Heart left ventricle (tissue), 16 donors: ENCODE measurements around the gene COL23A1. TPM values are rescaled to one million over a fixed set of nuclear protein-coding genes. Genes with fewer than 3 reads are reported as not detected.

Experiments used
- ATAC-seq, 4 donors: fragments of 200-7000 bp; cut with Tn5 transposase; one replicate each; pipeline ENCODE4 v1.9.1; 2020 to 2022; ENCODE audit warnings: moderate library complexity in 4 of 4, mild to moderate bottlenecking in 3 of 4, moderate number of reproducible peaks in 1 of 4
- DNase-seq, 5 donors: peaks; one replicate each; pipeline ENCODE4 v3.0.0-alpha.2; 2020
- H3K27ac ChIP-seq, 12 donors: fragments of 200-600 bp; sonication (generic) in 4 of 12; one replicate each; pipeline versions ENCODE4 v1.5.0 to v1.8.0; 2016 to 2022; ENCODE audit warnings: mild to moderate bottlenecking in 2 of 12
- H3K27me3 ChIP-seq, 9 donors: fragments of 200-600 bp; sonication (generic) in 2 of 9; one replicate each; pipeline versions ENCODE4 v1.5.1 to v1.8.0; 2016 to 2022; ENCODE audit warnings: mild to moderate bottlenecking in 3 of 9
- H3K36me3 ChIP-seq, 9 donors: fragments of 200-600 bp; sonication (generic) in 2 of 9; one replicate each; pipeline versions ENCODE4 v1.5.0 to v1.8.0; 2018 to 2022; ENCODE audit warnings: mild to moderate bottlenecking in 2 of 9
- H3K4me1 ChIP-seq, 12 donors: fragments of 200-600 bp; sonication (generic) in 4 of 12; one replicate each; pipeline versions ENCODE4 v1.5.0 to v1.8.0; 2016 to 2022; ENCODE audit warnings: mild to moderate bottlenecking in 3 of 12
- H3K4me3 ChIP-seq, 12 donors: fragments of 200-600 bp; sonication (generic) in 4 of 12; one replicate each; pipeline versions ENCODE4 v1.5.0 to v1.8.0; 2017 to 2022; ENCODE audit warnings: mild to moderate bottlenecking in 9 of 12, moderate library complexity in 4 of 12
- H3K9me3 ChIP-seq, 12 donors: fragments of 200-600 bp; sonication (generic) in 4 of 12; one replicate each; pipeline versions ENCODE4 v1.5.0 to v1.8.0; 2016 to 2022; ENCODE audit warnings: mild to moderate bottlenecking in 1 of 12
- POLR2A ChIP-seq, 2 donors: fragments of 450-650 bp; IDR thresholded peaks; one replicate each; pipeline ENCODE4 v1.6.1; 2017; ENCODE audit warnings: antibody characterized with exemption in 2 of 2, mild to moderate bottlenecking in 2 of 2, moderate library complexity in 2 of 2
- WGBS, 4 donors: extraction: QIAGEN DNeasy Blood & Tissue Kit in 2 of 4; methylation state at CpG; one replicate each; pipeline versions ENCODE4 v1.1.5 to v1.1.7; 2013 to 2018; 5-methylcytosine and 5-hydroxymethylcytosine counted together
- intact Hi-C, 10 donors: fragments of 100-400 bp; cut with DNase I; formaldehyde crosslinking; loops; one replicate each; pipeline versions ENCODE4 v1.11.1 to v1.14.2; 2022
- polyA plus RNA-seq, 2 donors: library from polyadenylated mRNA; stranded (reverse); fragments of 200-250 nt; gene quantifications; one replicate each; pipeline ENCODE4 v1.2.3, GENCODE V29; 2013
- total RNA-seq, 9 donors: library from RNA; depleted of rRNA in 2 of 9; stranded (reverse); fragments of >200 nt in 2 of 9; fragmentation: NEBNext Ultra II Directional in 3 of 9; extraction: Animal tissue kit (Norgen Biotek cat#: 25700) in 3 of 9; gene quantifications; one replicate each; pipeline versions ENCODE4 v1.1.0 to v1.2.4, GENCODE V29; 2016 to 2023
- TF ChIP-seq, protein P1 (sequence below), 12 donors: fragments of 200-600 bp; sonication (generic) in 4 of 12; IDR thresholded peaks; one replicate each; pipeline versions ENCODE4 v1.5.0 to v1.8.0; 2018 to 2022; ENCODE audit warnings: antibody characterized with exemption in 12 of 12, mild to moderate bottlenecking in 5 of 12
- donor health status: ischemic (EF 13 %, LVEDD 7.1; RV severe dilation, severe dysfunction).
- donor health status: healthy with polysubstance abuse.
- donor health status: DM: no; HTN: yes; CAD: no.
- donor health status: DM: no; HTN: no; CAD: no.
- donor health status: ischemic (EF 25% LVEDD 6.9; RV normal size, moderate dysfunction).
- donor health status: ischemic (EF 25% LVEDD 5.7; RV mildly dilated, moderate dysfunction).
- donor health status: healthy.
- donor health status: DM: yes; HTN: yes; CAD: no.
- donor health status: ischemic (EF 35%, LVEDD 5.7; RV mildly dilated, moderate dysfunction).
- donor health status: nonischemic (EF 11% LVEDD 7.7; RV severe dilation, severe dysfunction).
- donor health status: DM: yes; HTN: yes; CAD: no.
- donor health status: PGD.
- donor health status: ischemic (EF 29% LVEDD 5.4; RV normal size, mild dysfunction).
- donor health status: nonischemic (EF 23%, LVEDD 6.1; RV moderate dilation, normal function).

The COL23A1 gene
- total and polyA plus RNA-seq, 11 donors = 6.0 to 33.0 (median 18.8) TPM

DNA sequence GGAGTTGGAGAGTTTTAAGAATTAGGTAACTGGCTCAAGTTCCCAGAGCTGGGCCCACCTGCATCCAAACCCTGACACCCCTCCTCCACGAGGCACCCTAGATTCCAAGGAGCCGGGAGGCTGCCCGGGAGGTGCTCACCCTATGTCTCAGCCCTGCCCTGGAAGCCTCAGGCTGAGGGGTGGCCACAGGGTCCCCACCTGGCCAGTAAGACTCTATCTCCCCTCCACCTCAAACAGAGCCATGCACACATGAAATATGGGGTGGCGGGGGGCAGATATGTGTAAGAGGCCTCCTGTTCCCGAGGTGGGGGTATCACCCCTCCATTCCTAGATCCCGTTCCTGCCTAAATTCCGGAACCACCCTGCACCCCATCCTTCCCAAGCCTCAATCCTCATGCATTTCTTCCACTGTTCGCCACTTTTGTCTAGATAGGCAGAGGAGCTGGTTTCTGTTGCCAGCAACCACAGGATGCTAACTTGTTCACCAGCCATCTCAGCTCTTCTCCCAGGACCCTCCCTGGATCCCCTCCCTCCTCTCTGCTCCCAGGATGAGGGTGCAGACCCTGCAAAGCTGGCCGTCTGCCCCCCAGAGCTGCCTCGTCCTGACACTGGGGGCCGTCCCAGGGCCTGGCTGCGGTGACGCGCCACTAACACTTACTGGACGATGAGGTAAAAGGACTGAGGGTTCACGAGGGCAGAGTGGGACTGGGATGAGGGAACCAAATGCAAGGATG, 44.1 kb downstream of the COL23A1 start:
- no peaks in the 10 kb centered on the region for H3K36me3 ChIP-seq
- ATAC-seq (no peak), DNase-seq (no peak)
- TF ChIP-seq, protein P1, sequence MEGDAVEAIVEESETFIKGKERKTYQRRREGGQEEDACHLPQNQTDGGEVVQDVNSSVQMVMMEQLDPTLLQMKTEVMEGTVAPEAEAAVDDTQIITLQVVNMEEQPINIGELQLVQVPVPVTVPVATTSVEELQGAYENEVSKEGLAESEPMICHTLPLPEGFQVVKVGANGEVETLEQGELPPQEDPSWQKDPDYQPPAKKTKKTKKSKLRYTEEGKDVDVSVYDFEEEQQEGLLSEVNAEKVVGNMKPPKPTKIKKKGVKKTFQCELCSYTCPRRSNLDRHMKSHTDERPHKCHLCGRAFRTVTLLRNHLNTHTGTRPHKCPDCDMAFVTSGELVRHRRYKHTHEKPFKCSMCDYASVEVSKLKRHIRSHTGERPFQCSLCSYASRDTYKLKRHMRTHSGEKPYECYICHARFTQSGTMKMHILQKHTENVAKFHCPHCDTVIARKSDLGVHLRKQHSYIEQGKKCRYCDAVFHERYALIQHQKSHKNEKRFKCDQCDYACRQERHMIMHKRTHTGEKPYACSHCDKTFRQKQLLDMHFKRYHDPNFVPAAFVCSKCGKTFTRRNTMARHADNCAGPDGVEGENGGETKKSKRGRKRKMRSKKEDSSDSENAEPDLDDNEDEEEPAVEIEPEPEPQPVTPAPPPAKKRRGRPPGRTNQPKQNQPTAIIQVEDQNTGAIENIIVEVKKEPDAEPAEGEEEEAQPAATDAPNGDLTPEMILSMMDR (IDR thresholded peaks at IDR 0.05) = no peak
- TF ChIP-seq POLR2A (IDR thresholded peaks at IDR 0.05) = no peak
- H3K4me3 ChIP-seq = no peak overlapping the region
- H3K27ac ChIP-seq = peak overlapping the region; percentile 70 to 97 (median 91)
- peaks cover 0 to 51% (median 26%) of the 10 kb centered on the region in 12 donors for H3K4me1 ChIP-seq
- no peaks in the 10 kb centered on the region for H3K27me3 ChIP-seq
- H3K9me3 ChIP-seq = no peaks in the 10 kb centered on the region
- intact Hi-C loops = loop anchor here in 6 of 10 donors (5.0 to 10.0 kb wide), 5 partner anchors 84 to 309 kb away; no protein-coding TSS in a partner anchor
- WGBS, 4 donors = 57 to 76% (median 70%) methylated on average over 13 to 16 of the region's 16 CpGs

DNA sequence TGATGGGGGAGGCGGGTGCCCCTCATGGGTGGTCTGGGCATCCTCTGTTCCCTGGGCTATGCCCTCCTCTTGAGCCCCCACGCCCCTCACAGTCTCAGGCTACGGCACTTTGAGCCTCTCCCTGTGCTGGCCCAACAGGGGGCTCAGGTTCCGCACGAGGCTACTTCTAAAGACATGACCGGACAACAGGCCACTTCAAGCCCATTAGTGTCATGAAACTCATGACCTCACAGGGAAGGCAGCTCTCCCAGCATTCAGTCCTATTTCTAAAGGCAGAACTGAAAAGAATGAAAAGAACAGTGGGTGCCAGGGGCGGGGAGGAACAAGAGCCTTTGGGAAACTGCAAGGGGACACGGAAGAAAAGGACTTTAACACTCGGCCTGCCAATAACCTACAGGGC, 45.0 kb downstream of the COL23A1 start:
- intact Hi-C loops = loop anchor here in 6 of 10 donors (5.0 to 10.0 kb wide), 5 partner anchors 83 to 308 kb away; no protein-coding TSS in a partner anchor

DNA sequence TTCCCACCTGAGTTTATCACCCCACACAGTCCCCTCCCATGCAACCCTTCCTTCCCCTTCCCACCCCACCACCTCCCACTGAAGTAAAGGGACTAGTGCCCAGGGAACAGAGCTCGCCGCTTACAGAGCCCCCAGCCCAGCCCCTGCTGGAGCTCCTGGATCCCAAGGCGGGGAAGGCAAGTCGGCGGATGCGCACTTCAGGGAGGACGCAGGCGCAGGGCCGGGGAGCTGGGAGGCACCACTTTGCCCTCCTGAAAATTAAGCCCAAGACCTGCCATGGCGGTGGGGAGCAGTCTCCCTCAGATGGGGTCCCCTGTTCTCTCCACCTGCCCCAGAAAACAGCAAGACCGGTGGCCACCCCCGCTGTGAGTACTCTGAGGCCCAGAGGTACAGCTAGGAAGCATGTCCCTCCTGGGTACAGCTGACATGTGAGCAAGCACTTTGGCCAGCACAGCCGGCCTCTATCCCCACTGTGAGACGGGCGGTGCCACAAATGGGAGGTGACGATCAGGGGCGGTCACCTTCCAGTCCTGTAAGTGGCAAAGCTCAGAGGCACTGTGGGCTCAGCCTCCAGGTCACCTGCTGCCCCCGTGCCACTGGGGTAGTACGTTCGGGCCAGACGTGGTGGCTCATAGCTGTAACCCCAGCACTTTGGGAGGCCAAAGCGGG, 45.9 kb downstream of the COL23A1 start:
- ATAC-seq = peak; percentile 72 to 81 (median 78)
- 72 to 81% (median 73%) methylated on average over 20 to 22 of the region's 22 CpGs for WGBS, 4 donors
- no peaks in the 10 kb centered on the region for H3K9me3 ChIP-seq
- no peaks in the 10 kb centered on the region for H3K27me3 ChIP-seq
- H3K4me3 ChIP-seq = no peak overlapping the region
- TF ChIP-seq POLR2A (IDR thresholded peaks at IDR 0.05) = peak in 1 of 2 donors; percentile 45
- TF ChIP-seq, protein P1 (IDR thresholded peaks at IDR 0.05) = no peak
- intact Hi-C loops = loop anchor here in 3 of 10 donors (1.0 to 10.0 kb wide), 3 partner anchors 17 to 257 kb away; no protein-coding TSS in a partner anchor
- H3K27ac ChIP-seq = peak overlapping the region; percentile 70 to 97 (median 91)
- H3K4me1 ChIP-seq = peaks cover 0 to 51% (median 26%) of the 10 kb centered on the region in 12 donors
- peak; percentile 57 to 89 (median 82) for DNase-seq
- no peaks in the 10 kb centered on the region for H3K36me3 ChIP-seq

More for the DNA sequence above, 45.0 kb downstream of the COL23A1 start:
- H3K4me3 ChIP-seq = no peak overlapping the region
- DNase-seq (peak in 1 of 5 donors; percentile 47), ATAC-seq (peak; percentile 0 to 31 (median 18))
- no peaks in the 10 kb centered on the region for H3K9me3 ChIP-seq
- H3K4me1 ChIP-seq = peaks cover 0 to 51% (median 26%) of the 10 kb centered on the region in 12 donors
- 45 to 72% (median 62%) methylated on average over 9 of the region's 9 CpGs for WGBS, 4 donors
- H3K27me3 ChIP-seq = no peaks in the 10 kb centered on the region
- H3K36me3 ChIP-seq = no peaks in the 10 kb centered on the region
- TF ChIP-seq, protein P1 (IDR thresholded peaks at IDR 0.05) = no peak
- peak overlapping the region; percentile 70 to 97 (median 91) for H3K27ac ChIP-seq

DNA sequence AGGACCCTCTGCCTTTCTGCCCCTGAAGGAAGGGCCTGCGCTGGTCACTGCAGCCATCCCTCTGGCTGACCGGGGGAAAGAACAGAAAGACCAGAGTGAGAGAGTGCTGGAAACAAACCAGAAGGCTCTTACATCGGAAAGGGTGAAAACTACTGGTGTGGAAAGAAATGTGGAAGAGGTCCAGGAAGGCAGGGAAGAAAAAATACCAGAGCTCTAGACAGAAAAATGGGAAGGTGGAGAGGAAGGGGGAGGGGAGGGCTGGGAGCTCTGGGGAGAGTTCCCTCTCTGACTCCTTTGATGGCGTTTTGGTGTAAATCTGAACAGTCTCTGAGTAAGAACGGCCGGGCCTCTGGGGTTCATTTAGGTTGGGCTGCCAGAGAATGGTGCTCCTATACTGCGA, 47.7 kb downstream of the COL23A1 start:
- 27 to 36% (median 32%) methylated on average over 7 of the region's 7 CpGs for WGBS, 4 donors
- H3K27ac ChIP-seq = peak overlapping the region; percentile 59 to 97 (median 91)
- no peaks in the 10 kb centered on the region for H3K9me3 ChIP-seq
- H3K4me3 ChIP-seq = no peak overlapping the region
- no peaks in the 10 kb centered on the region for H3K36me3 ChIP-seq
- peak in 3 of 5 donors; percentile 42 to 58 (median 48) for DNase-seq
- no peaks in the 10 kb centered on the region for H3K27me3 ChIP-seq
- peak; percentile 12 to 38 (median 31) for ATAC-seq
- H3K4me1 ChIP-seq = peaks cover 0 to 49% (median 26%) of the 10 kb centered on the region in 12 donors
- TF ChIP-seq, protein P1 (IDR thresholded peaks at IDR 0.05) = no peak
- no peak for TF ChIP-seq POLR2A (IDR thresholded peaks at IDR 0.05)
- intact Hi-C loops = loop anchor here in 2 of 10 donors (5.0 to 10.0 kb wide), 2 partner anchors 88 to 255 kb away; no protein-coding TSS in a partner anchor
